ENCODE results near the gene BEST2.
A peak's percentile ranks its signal among the peaks of the same experiment; 100 is the strongest.

The BEST2 gene

GRCh38 chr19:12772323-12772722, 20.7 kb downstream of the BEST2 start:
- DNase-seq, result no peak

GRCh38 chr19:12773571-12773970, 22.0 kb downstream of the BEST2 start:
- DNase-seq, result no peak

- DNase-seq, result no peak
Observed at GRCh38 chr19:12774588-12775555, 23.3 kb downstream of the BEST2 start, which contains the start of gene HOOK2. TSS of gene HOOK2 (minus strand) at chr19:12775552. CDS start at chr19:12775449, 103 bp downstream.

GRCh38 chr19:12777217-12778016, 25.8 kb downstream of the BEST2 start:
- DNase-seq, result peak; percentile 90

GRCh38 chr19:12778017-12778904, 26.7 kb downstream of the BEST2 start:
- peak; percentile 91 for DNase-seq

DNA sequence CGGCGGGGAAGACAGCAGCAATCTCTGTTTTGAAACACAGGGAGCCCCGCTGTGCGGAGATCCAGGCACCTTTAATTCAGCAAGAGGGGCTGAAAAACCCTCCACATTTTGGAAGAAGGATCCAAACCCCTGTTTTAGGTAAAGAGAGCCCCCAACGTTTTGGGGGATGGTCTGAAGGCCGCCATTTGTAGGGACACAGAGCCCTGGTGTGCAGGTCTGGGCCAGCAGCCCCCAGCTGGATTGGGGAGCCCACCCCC, 27.2 kb downstream of the BEST2 start:
- no peak for DNase-seq

DNA sequence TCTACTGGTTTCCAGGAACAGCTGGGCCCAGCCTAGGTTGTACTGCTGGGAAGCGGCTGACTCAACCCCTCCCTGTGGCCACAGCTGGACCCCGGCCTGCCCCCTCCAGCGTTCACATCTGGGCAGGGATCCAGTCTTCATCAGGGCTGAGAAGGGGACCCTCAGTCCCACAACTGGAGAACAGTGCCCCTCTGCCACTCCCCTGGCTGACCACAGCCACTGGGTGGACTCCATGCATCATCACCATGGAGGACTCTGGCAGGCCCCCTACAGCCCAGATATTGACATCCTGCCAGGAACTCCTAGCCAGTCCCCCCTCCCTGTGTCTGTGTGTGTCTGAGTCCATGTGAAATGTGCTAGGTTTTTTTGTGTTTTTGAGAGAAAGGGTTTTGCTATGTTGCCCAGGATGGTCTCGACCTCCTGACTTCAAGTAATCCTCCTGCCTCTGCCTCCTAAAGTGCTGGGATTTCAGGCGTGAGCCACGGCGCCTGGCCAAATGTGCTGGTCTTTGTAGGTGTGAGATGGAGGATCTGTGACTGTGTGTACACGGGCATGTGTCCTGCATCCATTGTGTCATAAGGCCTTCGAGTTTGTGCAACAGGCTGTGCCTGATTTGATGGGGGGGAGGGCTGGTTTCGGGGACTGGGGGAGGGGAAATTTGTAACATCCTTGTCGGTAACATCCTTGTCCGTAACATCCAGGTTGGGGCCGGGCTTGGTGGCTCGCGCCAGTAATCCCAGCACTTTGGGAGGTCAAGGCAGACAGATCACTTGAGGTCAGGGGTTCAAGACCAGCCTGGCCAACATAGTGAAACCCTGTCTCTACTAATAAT, 27.8 kb downstream of the BEST2 start:
- peak; percentile 92 for DNase-seq

DNA sequence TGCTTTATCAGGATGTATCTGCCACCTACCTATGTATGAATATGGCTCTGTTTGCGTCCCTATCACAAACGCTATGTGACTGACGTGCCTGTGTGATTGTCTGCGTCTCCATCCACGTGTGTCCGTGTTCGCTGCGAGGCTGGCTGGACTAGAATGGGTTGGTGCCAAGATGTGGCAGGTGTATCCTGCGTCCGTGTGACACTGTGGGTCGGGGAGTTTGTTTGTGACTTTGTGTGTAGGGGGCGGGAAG, 30.5 kb downstream of the BEST2 start:
- no peak for DNase-seq

DNA sequence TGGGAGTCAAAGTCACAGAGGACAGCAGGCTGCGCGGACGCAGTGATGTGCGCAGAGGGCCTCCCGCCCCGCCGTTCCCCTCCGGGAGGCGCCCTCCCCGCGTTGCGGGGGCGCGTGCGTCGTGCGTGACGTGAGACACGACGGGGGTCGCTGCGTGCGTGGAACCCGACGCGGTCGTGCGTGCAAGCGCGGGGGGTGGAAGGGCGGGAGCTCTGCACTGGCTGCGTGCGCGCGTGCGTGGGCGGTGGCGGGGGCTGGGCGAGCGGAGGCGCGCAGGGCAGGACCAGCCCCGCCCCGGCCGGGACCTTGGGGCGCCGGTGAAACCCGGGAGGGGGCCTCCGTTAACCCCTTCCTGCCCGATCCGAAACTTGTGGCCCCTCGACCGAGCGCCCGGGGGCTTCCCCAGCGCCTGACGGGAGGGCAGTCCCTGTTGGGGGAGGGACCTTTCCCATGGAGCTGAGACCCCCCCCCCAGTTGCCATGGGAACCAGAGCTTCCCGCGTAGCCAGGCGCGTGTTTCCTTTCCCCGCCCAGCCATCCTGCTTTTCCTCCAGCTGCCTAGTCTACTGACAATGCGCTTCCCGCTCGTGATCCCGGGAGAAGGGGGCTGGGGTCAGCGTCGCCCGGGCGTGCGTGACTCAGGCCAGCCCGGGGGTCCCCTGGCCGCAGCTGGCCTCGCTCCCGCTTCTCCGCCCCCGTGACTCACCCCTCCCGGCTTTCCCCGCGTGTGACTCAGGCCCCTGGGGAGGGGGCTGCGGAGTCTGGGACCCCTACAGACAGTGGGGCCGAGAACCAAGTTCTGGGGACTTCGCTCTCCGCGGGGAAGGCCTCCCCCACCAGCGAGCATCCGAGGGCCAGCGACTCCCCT, 31.1 kb downstream of the BEST2 start:
- peak; percentile 93 for DNase-seq

DNA sequence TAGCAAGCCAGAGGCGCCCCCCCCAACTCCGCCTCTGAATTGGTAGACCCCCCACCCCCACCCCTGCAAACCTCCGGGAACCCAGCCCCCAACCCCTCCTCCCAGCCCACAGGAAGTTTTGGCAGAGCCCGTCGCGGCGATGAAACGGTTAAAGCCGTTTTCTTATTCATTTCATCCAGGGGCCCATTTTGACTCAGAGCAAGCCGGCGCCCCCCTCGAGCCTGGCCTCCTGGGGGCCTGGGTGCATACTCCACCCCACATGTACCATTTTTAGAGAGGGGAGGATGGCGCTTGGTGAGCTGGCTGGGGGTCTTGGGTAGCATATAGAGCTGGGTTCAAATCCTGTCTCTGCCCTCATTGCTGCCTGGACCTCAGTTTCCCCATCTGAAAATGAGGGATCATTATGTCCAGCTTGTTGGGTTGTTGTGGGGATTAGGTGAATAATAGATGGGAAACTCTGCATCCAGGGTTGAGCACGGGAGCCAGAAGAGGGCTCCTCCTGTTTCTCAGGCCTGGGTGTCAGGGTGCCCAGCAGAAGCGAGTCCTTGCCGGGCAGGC, 31.8 kb downstream of the BEST2 start:
- no peak for DNase-seq

DNA sequence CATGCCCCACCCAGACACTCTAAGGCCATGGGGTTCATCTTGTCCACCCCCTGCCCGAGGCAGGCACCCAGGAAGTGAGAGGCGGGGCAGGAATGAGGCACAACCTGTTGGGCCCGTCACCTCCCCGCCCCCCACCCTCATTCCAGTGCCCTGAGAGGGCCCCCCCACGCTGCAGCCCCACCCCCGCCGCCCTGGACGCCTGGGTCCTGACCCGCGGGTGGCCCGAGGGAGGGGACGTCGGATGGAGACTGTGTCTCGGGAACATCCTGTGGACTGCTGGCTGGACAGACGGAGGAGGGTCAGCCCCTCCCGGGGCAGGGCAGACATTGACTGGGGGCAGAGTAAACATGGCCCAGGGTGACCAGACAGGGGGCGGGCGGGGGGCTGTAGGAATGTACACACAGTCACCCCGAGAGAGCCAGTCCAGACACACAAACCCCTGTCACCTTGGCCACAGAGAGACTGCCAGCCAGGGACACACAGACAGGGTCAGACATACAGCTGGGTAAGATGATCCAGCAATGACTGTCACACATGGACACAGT, 32.3 kb downstream of the BEST2 start:
- peak; percentile 49 for DNase-seq

- no peak for DNase-seq
Observed at GRCh38 chr19:12784394-12784870, 32.8 kb downstream of the BEST2 start.

DNA sequence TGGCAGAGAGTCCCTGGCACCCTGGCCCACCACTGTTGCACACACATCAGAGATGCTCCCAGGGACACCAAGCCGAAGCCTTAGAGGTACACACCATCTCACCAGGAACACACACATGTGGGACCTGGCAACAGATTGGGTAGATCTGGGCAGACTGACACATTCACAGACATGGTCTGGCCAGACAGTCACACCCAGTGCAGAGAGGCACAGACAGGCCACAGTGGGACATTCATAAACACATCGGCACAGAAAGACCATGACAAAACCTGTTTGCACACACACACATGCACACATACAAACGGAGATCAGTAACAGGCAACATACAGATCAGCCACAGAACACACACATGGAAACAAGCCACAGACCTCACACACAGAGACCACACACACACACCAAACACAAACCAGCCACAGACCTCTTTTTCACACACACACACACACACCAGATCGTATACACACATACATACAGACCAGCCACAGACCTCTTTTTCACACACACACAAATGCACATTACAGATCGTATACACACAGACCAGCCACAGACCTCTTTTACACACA, 33.4 kb downstream of the BEST2 start:
- DNase-seq, result peak; percentile 47

DNA sequence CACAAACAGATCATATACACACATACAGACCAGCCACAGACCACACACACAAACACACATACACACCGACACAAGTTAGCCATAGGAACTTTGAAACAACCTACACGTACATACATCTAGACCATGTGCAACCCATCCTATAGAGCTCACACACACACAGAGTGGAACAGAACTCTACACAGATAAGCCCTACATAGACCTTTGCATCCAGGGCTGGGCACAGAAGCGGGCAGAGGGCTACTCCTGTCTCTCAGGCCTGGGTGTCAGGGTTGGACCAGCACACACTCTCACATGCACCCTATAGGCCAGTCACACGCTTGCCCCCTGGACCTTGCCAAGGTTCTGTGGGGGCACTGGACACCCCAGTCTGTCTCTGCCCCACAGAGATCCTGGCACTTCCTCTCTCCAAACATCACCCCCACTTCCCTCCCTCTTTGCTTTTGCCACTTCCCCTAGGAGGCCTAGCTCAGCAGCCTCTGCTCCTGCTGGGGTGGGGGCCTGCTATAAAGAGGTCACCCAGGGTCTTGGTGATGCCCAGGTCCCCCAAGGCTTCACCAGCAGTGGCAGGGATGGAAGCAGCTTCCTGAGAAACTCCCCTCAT, 33.9 kb downstream of the BEST2 start:
- peak; percentile 40 for DNase-seq

DNA sequence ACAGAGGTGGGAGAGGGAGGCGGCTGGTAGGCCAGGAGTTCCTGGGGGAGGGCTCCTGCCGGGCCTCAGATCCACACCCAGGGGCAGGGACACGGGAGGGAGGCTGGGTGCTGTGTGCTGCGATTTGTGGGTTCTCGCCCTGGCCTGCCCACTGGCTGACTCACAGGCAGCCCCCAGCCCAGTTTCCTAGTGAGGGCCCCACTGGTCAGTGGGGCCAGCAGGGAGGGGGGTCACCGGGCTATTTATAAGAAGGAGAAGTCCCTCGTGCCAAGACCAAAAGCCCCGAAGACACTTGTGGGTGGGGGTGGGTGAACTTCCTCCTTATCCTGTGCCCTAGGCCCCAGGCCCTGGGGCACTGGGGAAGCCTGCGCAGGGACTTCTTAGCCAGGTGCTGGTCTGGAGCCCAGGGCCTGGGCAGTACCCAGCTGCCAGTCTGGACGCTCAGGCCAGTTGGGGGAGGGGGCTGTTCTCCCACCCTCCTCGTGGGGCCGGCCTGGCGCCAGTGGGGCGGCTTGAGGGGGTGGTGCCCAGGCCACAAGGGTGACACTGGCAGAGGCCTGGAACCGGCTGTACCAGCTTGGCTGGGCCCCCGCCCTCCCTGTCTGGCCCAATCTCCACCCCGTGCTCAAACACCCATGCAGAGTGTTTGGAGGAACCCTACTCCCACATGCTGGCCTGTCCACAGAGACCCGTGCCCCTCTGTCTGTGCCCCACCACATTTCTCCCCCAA, 34.7 kb downstream of the BEST2 start:
- DNase-seq, result peak; percentile 69

DNA sequence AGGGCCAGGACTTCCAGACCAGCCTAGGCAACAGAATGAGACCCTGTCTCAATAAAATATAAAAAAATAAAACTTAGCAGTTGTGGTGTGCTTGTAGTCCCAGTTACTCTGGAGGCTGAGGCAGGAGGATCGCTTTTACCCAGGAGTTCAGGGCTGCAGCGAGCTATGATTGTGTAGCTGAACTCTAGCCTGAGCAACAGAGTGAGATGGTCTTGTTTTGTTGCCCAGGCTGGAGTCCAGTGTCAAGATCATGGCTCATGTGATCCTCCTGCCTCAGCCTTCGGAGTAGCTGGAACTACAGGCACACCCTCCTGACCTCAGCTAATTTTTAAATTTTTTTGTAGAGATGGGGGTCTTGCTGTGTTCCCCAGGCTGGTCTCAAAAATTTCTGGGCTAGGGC, 35.4 kb downstream of the BEST2 start:
- DNase-seq, result no peak

DNA sequence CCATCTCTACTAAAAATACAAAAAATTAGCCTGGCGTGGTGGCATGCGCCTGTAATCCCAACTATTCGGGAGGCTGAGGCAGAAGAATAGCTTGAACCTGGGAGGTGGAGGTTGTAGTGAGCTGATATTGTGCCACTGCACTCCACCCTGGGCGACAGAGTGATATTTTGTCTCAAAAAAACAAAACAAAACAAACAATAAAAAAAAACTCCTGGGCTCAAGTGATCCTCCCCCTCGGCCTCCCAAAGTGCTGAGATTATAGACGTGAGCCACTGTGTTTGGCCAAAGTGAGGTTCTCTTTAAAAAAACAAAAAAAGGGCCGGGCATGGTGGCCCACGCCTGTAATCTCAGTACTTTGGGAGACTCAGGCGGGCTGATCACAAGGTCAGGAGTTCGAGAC, 35.9 kb downstream of the BEST2 start:
- no peak for DNase-seq

GRCh38 chr19:12788042-12788681, 36.6 kb downstream of the BEST2 start:
- peak; percentile 48 for DNase-seq

All from femur (tissue), 1 donor.